Gastroesophageal sphincter (tissue), 3 donors: ENCODE results near the gene ITGA3.

ENCODE experiments used
- EP300 ChIP-seq: sonication (generic); formaldehyde crosslinking; IDR thresholded peaks from one replicate; pipeline ENCODE4 v1.6.1; 2017; ENCODE audit warnings: antibody characterized with exemption, mild to moderate bottlenecking
- POLR2A ChIP-seq, 2 donors: fragments of 450-650 bp; IDR thresholded peaks; one replicate each; pipeline ENCODE4 v1.6.1; 2017; ENCODE audit warnings: antibody characterized with exemption in 2 of 2, mild to moderate bottlenecking in 2 of 2, moderate library complexity in 1 of 2
- POLR2AphosphoS5 ChIP-seq: sonication (generic); formaldehyde crosslinking; IDR thresholded peaks from one replicate; pipeline ENCODE4 v1.6.1; 2017; ENCODE audit warnings: antibody characterized with exemption
- TF ChIP-seq, protein P1 (sequence below), 4 experiments: fragments of 200-600 bp in 2 of 4; fragments of 450-650 bp in 2 of 4; sonication (generic) in 1 of 4; IDR thresholded peaks; one replicate each; pipeline ENCODE4 v1.5.1; 2017 to 2019; ENCODE audit warnings: antibody characterized with exemption in 4 of 4, mild to moderate bottlenecking in 2 of 4, moderate library complexity in 2 of 4

DNA sequence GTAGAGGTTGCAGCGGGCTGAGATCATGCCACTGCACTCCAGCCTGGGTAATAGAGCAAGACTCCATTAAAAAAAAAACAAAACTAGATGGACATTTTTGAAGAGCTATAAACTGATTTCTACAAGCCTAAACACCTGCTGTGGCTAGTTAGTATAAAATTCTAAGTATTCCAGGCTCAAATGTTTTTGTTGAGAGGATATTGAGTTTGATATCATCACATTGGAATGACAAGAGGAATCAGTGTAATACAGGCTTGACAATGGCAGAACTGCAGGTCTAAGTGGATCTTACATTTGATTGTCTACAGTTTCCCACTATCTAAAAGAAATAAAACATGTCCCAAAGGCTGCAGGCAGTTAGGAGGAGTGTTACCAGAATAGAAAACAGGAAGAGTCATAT lies 37.0 kb upstream of the ITGA3 start:
- TF ChIP-seq, protein P1, sequence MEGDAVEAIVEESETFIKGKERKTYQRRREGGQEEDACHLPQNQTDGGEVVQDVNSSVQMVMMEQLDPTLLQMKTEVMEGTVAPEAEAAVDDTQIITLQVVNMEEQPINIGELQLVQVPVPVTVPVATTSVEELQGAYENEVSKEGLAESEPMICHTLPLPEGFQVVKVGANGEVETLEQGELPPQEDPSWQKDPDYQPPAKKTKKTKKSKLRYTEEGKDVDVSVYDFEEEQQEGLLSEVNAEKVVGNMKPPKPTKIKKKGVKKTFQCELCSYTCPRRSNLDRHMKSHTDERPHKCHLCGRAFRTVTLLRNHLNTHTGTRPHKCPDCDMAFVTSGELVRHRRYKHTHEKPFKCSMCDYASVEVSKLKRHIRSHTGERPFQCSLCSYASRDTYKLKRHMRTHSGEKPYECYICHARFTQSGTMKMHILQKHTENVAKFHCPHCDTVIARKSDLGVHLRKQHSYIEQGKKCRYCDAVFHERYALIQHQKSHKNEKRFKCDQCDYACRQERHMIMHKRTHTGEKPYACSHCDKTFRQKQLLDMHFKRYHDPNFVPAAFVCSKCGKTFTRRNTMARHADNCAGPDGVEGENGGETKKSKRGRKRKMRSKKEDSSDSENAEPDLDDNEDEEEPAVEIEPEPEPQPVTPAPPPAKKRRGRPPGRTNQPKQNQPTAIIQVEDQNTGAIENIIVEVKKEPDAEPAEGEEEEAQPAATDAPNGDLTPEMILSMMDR (IDR thresholded peaks at IDR 0.05) = no peak
- TF ChIP-seq POLR2A (IDR thresholded peaks at IDR 0.05) (no peak), EP300 (no peak), POLR2AphosphoS5 (no peak)
